ENCODE results near the gene NEMF. TPM values are rescaled to one million over a fixed set of nuclear protein-coding genes. Genes with fewer than 3 reads are reported as not detected.
A peak's percentile ranks its signal among the peaks of the same experiment; 100 is the strongest.
"Not testable (repeated sequence)": the region's sequence is repeated elsewhere in the genome, so short reads cannot be mapped to it uniquely, and the experiment has no call there.

The NEMF gene
- total RNA-seq, 1 donor from 2014 or later, result 18.2 TPM

DNA sequence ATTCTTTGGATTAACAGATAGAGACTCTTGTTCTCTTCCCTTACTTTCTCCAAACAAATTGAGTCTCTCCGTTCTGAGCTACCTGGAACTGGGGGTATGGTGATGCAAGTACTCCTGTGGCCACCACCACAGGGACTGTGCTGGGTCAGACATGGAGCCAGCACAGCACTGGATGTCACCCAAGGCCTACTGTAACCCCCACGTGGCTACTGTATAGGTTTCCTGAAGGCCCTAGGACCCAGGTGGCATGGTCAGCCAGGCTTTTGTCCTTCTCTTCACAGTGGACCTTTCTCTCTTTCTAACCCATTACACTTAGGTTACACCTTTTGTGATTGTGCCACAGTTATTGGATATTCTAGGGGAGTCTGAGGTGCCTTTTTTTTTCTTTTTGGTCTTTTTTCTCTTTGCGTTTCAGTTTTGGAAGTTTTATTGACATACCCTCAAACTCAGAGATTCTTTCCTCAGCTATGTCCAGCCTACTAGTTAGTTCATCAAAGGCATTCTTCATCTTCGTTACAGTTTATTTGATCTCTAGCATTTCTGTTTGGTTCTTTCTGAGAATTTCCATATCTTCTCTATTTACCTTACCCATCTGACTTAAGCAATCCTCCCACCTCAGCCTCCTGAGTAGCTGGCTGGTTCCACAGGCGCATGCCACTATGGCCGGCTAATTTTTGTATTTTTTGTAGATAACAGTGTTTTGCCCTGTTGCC lies 90.6 kb downstream of the NEMF start:
- DNase-seq (ENCODE audit: low spot score) (no peak), ATAC-seq (no peak)

DNA sequence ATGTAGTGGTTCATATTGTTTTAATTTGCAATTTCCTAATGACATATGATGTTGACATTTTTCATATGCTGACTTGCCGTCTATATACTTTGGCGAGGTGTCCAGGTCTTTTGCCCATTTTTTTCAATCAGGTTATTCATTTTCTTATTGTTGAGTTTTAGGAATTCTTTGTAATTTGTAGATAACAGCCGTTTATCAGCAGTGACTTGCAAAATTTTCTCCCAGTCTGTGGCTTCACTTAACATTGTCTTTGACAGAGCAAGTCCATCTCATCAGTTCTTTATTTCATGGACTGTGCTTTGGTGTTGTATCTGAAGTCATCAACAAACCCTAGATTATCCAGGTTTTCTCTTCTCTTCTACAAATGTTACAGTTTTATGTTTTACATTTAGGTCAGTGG lies 97.2 kb downstream of the NEMF start:
- no peak for ATAC-seq
- no peak for DNase-seq (ENCODE audit: low spot score)

DNA sequence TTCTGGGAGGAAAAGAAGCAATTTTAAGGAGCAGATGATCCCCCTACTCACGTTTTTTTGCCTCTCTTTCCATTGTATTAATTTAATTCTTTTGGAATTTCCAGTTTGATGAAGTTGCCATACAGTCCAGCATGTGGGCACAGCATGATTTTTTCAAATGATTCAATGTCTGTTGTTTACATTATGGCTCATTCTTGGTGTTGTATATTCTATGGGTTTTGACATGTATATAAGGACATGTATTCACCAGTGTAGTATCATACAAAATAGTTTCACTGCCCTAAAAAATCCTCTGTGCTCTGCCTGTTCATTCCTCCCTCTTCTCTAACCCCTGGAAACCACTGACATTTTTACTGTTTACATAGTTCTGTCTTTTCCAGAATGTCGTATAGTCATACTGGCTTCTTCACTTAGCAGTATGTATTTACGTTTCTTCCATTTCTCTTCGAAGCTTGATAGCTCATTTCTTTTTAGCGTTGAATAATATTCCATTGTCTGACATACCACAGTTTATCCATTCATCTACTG lies 98.0 kb downstream of the NEMF start:
- ATAC-seq, result no peak
- DNase-seq (ENCODE audit: low spot score), result no peak

- not testable (repeated sequence) for DNase-seq (ENCODE audit: low spot score)
- ATAC-seq, result peak; percentile 70
Observed at GRCh38 chr14:49746476-49746875, 106.1 kb downstream of the NEMF start.

- no peak for ATAC-seq
- no peak for DNase-seq (ENCODE audit: low spot score)
Observed at GRCh38 chr14:49745191-49745590, 107.4 kb downstream of the NEMF start.

- DNase-seq (ENCODE audit: low spot score); ATAC-seq: not testable (repeated sequence)
Observed at GRCh38 chr14:49735669-49736068, 116.9 kb downstream of the NEMF start.

- ATAC-seq, result no peak
Observed at GRCh38 chr14:49733836-49734235, 118.8 kb downstream of the NEMF start.

DNA sequence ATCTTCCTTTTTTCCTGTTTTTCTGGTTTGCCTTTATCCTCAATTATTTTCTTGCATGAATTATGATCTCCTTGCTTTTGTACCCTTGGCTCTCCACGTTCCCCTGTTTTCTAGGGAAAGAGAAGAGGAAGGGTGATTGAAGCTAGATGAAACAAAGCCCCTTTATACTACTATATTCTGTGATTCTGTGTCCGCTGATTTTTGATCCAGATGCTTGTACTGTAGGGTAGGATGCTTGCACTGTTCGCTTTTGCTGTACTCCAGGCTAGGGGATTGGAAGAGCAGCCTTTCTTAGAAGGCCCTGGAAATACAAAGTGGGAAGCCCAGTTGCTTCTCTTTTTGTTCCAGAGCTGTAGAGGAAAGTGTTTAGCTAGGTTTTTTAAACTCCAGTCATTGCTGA lies 119.7 kb downstream of the NEMF start:
- no peak for DNase-seq (ENCODE audit: low spot score)
- ATAC-seq, result no peak

More at GRCh38 chr14:49733836-49734235, 118.8 kb downstream of the NEMF start:
- no peak for DNase-seq (ENCODE audit: low spot score)

Other genes starting within 250 kb of the NEMF start
- gene RPL36AL, start 232.2 kb downstream of the NEMF start, total RNA-seq, result 85.2 TPM
- 40.7 TPM for gene MGAT2, start 232.0 kb downstream of the NEMF start, total RNA-seq
- gene DNAAF2, start 217.5 kb downstream of the NEMF start, total RNA-seq, result 6.7 TPM
- 3.3 TPM for gene POLE2, start 164.6 kb downstream of the NEMF start, total RNA-seq
- gene KLHDC1, start 159.7 kb downstream of the NEMF start, total RNA-seq, result 3.0 TPM
- 56.2 TPM for gene KLHDC2, start 84.6 kb downstream of the NEMF start, total RNA-seq
- 20.9 TPM for gene ARF6, start 40.3 kb upstream of the NEMF start, total RNA-seq

All from left lobe of liver (tissue), 2 donors.